HepG2 (cell line): Measurements from ENCODE around the gene ARTN. TPM values are rescaled to one million over a fixed set of nuclear protein-coding genes. Genes with fewer than 3 reads are reported as not detected.

Experiments used
- ATAC-seq: fragments of 200-7000 bp; cut with Tn5 transposase; 3 replicates; pipeline ENCODE4 v1.9.1; 2020; ENCODE audit warnings: mild to moderate bottlenecking, moderate library complexity
- BruUV-seq: library from RNA; stranded (reverse); fragments of 400-500 nt; replicated peaks from 2 replicates; lab custom pipeline; 2021; lab: Mats Ljungman, UMichigan
- CTCF ChIA-PET: fragments of 300-600 bp; formaldehyde crosslinking; extraction: SDS; loops from one replicate; lab custom pipeline; 2021; ENCODE audit warnings: low total read pairs, inconsistent platforms, low intra/inter-chr PET ratio; lab: Yijun Ruan, JAX
- POLR2A ChIA-PET: fragments of 350-600 bp; sonication (Branson Sonifier 250); formaldehyde crosslinking; loops from one replicate; lab custom pipeline; 2020; ENCODE audit warnings: antibody characterized with exemption, inconsistent platforms; lab: Yijun Ruan, JAX
- DNase-seq: peaks from one replicate; pipeline ENCODE4 v3.0.0-alpha.2; 2015; ENCODE audit warnings: low spot score
- FAIRE-seq: peaks from 3 replicates; lab custom pipeline; 2011; peaks lifted over from hg19 to GRCh38; lab: Jason Lieb, UNC
- H2AFZ ChIP-seq: one replicate; pipeline ENCODE4 v1.6.1; 2011; ENCODE audit warnings: low read length, inconsistent platforms
- H3K27ac ChIP-seq: fragments of 300-600 bp; 3 replicates; pipeline ENCODE4 v1.8.0; 2011; ENCODE audit warnings: mixed run types, mild to moderate bottlenecking, mixed read lengths, low read length, inconsistent platforms; ENCODE audit not compliant: insufficient read depth; ENCODE audit errors: extremely low read length
- H3K27me3 ChIP-seq, 2 experiments: fragments of 200-600 bp in 1 of 2; 2 replicates in 1 of 2; 3 replicates in 1 of 2; pipeline versions ENCODE4 v1.6.0 to v1.8.0; 2011; ENCODE audit warnings: low read length in 2 of 2, mild to moderate bottlenecking in 2 of 2, moderate library complexity in 2 of 2, inconsistent platforms in 1 of 2; ENCODE audit not compliant: insufficient read depth in 2 of 2, control insufficient read depth in 1 of 2
- H3K36me3 ChIP-seq, 2 experiments: fragments of 200-600 bp in 1 of 2; replicated peaks in 1 of 2; 2 replicates in 1 of 2; 3 replicates in 1 of 2; pipeline versions ENCODE4 v1.5.1 to v1.8.0; 2011; ENCODE audit warnings: low read length in 2 of 2, inconsistent platforms in 1 of 2; ENCODE audit not compliant: insufficient read depth in 2 of 2, control insufficient read depth in 1 of 2
- H3K4me1 ChIP-seq: 2 replicates; pipeline ENCODE4 v1.5.1; 2012; ENCODE audit warnings: low read length, inconsistent platforms; ENCODE audit not compliant: insufficient read depth
- H3K4me2 ChIP-seq: 2 replicates; pipeline ENCODE4 v1.6.0; 2011; ENCODE audit warnings: low read depth, low read length, inconsistent platforms
- H3K4me3 ChIP-seq, 3 experiments: fragments of 200-600 bp in 1 of 3; sonication (generic), shearing (Covaris generic) in 1 of 3; replicated peaks in 1 of 3; 2 replicates each; pipeline ENCODE4 v1.5.1; 2011 to 2016; ENCODE audit warnings: low read length in 3 of 3, inconsistent platforms in 2 of 3, low read depth in 2 of 3, mild to moderate bottlenecking in 2 of 3, control low read depth in 1 of 3, mixed read lengths in 1 of 3; ENCODE audit not compliant: insufficient read depth in 1 of 3
- H3K79me2 ChIP-seq: one replicate; pipeline ENCODE4 v1.6.1; 2011; ENCODE audit warnings: low read length, inconsistent platforms; ENCODE audit not compliant: insufficient read depth
- H3K9ac ChIP-seq: 2 replicates; pipeline ENCODE4 v1.6.0; 2011; ENCODE audit warnings: mild to moderate bottlenecking, low read depth, low read length, inconsistent platforms; ENCODE audit not compliant: insufficient read depth
- H3K9me3 ChIP-seq: 2 replicates; pipeline ENCODE4 v1.5.1; 2012; ENCODE audit warnings: mild to moderate bottlenecking, low read length
- H4K20me1 ChIP-seq: 2 replicates; pipeline ENCODE4 v1.6.0; 2011; ENCODE audit warnings: inconsistent platforms, mild to moderate bottlenecking, low read length, moderate library complexity; ENCODE audit not compliant: insufficient read depth
- BATF2 ChIP-seq: sonication (generic); formaldehyde crosslinking; IDR thresholded peaks from 2 replicates; pipeline ENCODE4 v1.8.0; 2022; ENCODE audit warnings: mild to moderate bottlenecking, missing genetic modification reagents, moderate library complexity
- MAF1 ChIP-seq: sonication (generic); formaldehyde crosslinking; IDR thresholded peaks from 2 replicates; pipeline ENCODE4 v1.5.0; 2020; ENCODE audit warnings: missing genetic modification reagents, borderline replicate concordance
- MTF2 ChIP-seq: sonication (generic); formaldehyde crosslinking; IDR thresholded peaks from 2 replicates; pipeline ENCODE4 v1.5.0; 2020; ENCODE audit warnings: missing genetic modification reagents, borderline replicate concordance
- NFIC ChIP-seq: IDR thresholded peaks from 2 replicates; pipeline ENCODE4 v1.6.1; 2012; ENCODE audit warnings: mild to moderate bottlenecking, low read length, inconsistent platforms
- NR2F6 ChIP-seq, 2 experiments: IDR thresholded peaks; 2 replicates each; pipeline ENCODE4 v1.6.1; 2016; ENCODE audit warnings: antibody characterized with exemption in 1 of 2, mild to moderate bottlenecking in 1 of 2
- SCMH1 ChIP-seq: sonication (generic); formaldehyde crosslinking; IDR thresholded peaks from 2 replicates; pipeline ENCODE4 v1.9.0; 2021; ENCODE audit warnings: missing genetic modification reagents, mild to moderate bottlenecking, borderline replicate concordance
- SIN3B ChIP-seq: fragments of 150-350 bp; IDR thresholded peaks from 2 replicates; pipeline ENCODE4 v1.6.1; 2014; ENCODE audit warnings: low read length
- SMAD3 ChIP-seq: sonication (generic); formaldehyde crosslinking; IDR thresholded peaks from 2 replicates; pipeline ENCODE4 v1.4.0; 2020; ENCODE audit warnings: missing genetic modification reagents
- SMYD3 ChIP-seq: sonication (generic); formaldehyde crosslinking; IDR thresholded peaks from 2 replicates; pipeline ENCODE4 v1.8.1; 2023; ENCODE audit warnings: mild to moderate bottlenecking, missing genetic modification reagents
- SRSF4 ChIP-seq: fragments of 200-400 bp; formaldehyde crosslinking; IDR thresholded peaks from one replicate; pipeline ENCODE4 v1.6.1; 2018; ENCODE audit warnings: mild to moderate bottlenecking, low read depth, low read length, moderate library complexity; ENCODE audit not compliant: poor library complexity, severe bottlenecking
- YEATS2 ChIP-seq: sonication (generic); formaldehyde crosslinking; IDR thresholded peaks from 2 replicates; pipeline ENCODE4 v1.4.0; 2020; ENCODE audit warnings: missing genetic modification reagents, borderline replicate concordance
- ZBTB26 ChIP-seq: IDR thresholded peaks from 2 replicates; pipeline ENCODE4 v1.6.1; 2016; ENCODE audit warnings: missing compliant biosample characterization, missing genetic modification reagents, borderline replicate concordance
- ZBTB3 ChIP-seq: sonication (generic); formaldehyde crosslinking; IDR thresholded peaks from 2 replicates; pipeline ENCODE4 v1.4.0; 2020; ENCODE audit warnings: low read depth, mild to moderate bottlenecking, moderate library complexity, missing genetic modification reagents, borderline replicate concordance
- ZFP36L2 ChIP-seq: sonication (generic); formaldehyde crosslinking; IDR thresholded peaks from 2 replicates; pipeline ENCODE4 v1.4.0; 2020; ENCODE audit warnings: missing genetic modification reagents
- ZNF484 ChIP-seq: sonication (generic); formaldehyde crosslinking; IDR thresholded peaks from 2 replicates; pipeline ENCODE4 v1.5.1; 2020; ENCODE audit warnings: mild to moderate bottlenecking, low read depth, missing genetic modification reagents, borderline replicate concordance
- ZSCAN20 ChIP-seq: sonication (generic); formaldehyde crosslinking; IDR thresholded peaks from 2 replicates; pipeline ENCODE4 v1.4.0; 2020; ENCODE audit warnings: missing genetic modification reagents, mild to moderate bottlenecking, borderline replicate concordance
- ZZZ3 ChIP-seq: sonication (generic); formaldehyde crosslinking; IDR thresholded peaks from 2 replicates; pipeline ENCODE4 v1.4.0; 2020; ENCODE audit warnings: missing genetic modification reagents, mild to moderate bottlenecking, borderline replicate concordance
- WGBS: methylation state at CpG from one replicate; pipeline ENCODE4 v1.1.6; 2017; ENCODE audit warnings: low lambda C conversion rate; 5-methylcytosine and 5-hydroxymethylcytosine counted together
- in situ Hi-C: cut with HindIII; loops from 2 replicates; pipeline ENCODE4 v1.10.0; 2017; ENCODE audit warnings: low pct_unique_long_range_greater_than_20kb; ENCODE audit not compliant: extremely low pct_ligation_motif_present
- intact Hi-C: fragments of 100-400 bp; cut with micrococcal nuclease; formaldehyde crosslinking; loops from one replicate; pipeline ENCODE4 v1.10.0; 2022; ENCODE audit not compliant: unreplicated experiment
- polyA plus RNA-seq, 8 experiments: library from polyadenylated mRNA; depleted of rRNA in 3 of 8; stranded (reverse) in 7 of 8; unstranded in 1 of 8; fragments of >200 nt; fragmentation: Illumina TruSeq in 4 of 8; extraction: Trizol in 4 of 8; gene quantifications; 2 replicates each; pipeline versions ENCODE4 v1.2.1 to v1.2.3, GENCODE V29; 2011 to 2016; ENCODE audit warnings: low read depth in 4 of 8, missing spikeins in 1 of 8, mixed read lengths in 1 of 8; ENCODE audit not compliant: insufficient read depth in 1 of 8
- total RNA-seq, 5 experiments: library from RNA; depleted of rRNA; stranded (reverse); fragments of >200 nt; fragmentation: Illumina TruSeq; extraction: Trizol; gene quantifications; 2 replicates each; pipeline ENCODE4 v1.2.3, GENCODE V29; 2016; ENCODE audit warnings: low read depth in 1 of 5
- TF ChIP-seq, protein P1 (sequence below): sonication (generic); formaldehyde crosslinking; IDR thresholded peaks from 2 replicates; pipeline ENCODE4 v1.5.0; 2020; ENCODE audit warnings: missing genetic modification reagents, mild to moderate bottlenecking, borderline replicate concordance
- TF ChIP-seq, protein P2 (sequence below): sonication (generic); IDR thresholded peaks from 2 replicates; pipeline ENCODE4 v1.6.1; 2016; ENCODE audit warnings: low read depth, borderline replicate concordance

The ARTN gene
- total and polyA plus RNA-seq, 2 of the 13 experiments (the other 11 are each of a cell fraction or from before 2014, with no cell fraction given): 0.11 to 0.62 TPM

- TF ChIP-seq ZZZ3 (CRISPR knock-in tag): no peak
These were observed 49.2 kb downstream of the ARTN start (continued) for GRCh38 chr1:43982808-43983207.

- ChIA-PET POLR2A (interaction anchor here (1.0 kb wide), 1 partner anchor 13 kb away, joined by 3 read pairs; the partner anchor contains the start of gene DPH2), CTCF (no interaction called here)
- 0 out of 2 replicates have a peak overlapping the region, but pooled peaks have one; percentile 3 for H3K4me2 ChIP-seq
- in situ Hi-C loops (no loop called here), intact Hi-C loops (no loop called here)
- H3K4me1 ChIP-seq: peaks cover 73% of the 10 kb centered on the region
- H3K9me3 ChIP-seq: no peaks in the 10 kb centered on the region
- H3K36me3 ChIP-seq: peaks cover 17 to 38% of the 10 kb centered on the region in 2 experiments; a peak in 4 of 5 replicates
- TF ChIP-seq SMAD3 (CRISPR knock-in tag): no peak
- no peak for TF ChIP-seq ZSCAN20 (CRISPR knock-in tag)
- no peak for TF ChIP-seq YEATS2
- no peak for TF ChIP-seq ZBTB26 (CRISPR knock-in tag)
- TF ChIP-seq SMYD3 (CRISPR knock-in tag): no peak
- TF ChIP-seq, protein P1, sequence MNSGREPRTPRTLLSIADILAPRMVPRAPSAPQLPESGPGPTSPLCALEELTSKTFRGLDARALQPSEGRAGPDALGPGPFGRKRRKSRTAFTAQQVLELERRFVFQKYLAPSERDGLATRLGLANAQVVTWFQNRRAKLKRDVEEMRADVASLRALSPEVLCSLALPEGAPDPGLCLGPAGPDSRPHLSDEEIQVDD (CRISPR knock-in tag): no peak
- TF ChIP-seq BATF2 (CRISPR knock-in tag): no peak
- TF ChIP-seq NFIC: no peak
- TF ChIP-seq ZNF484: no peak
- TF ChIP-seq SRSF4: no peak
- TF ChIP-seq MAF1 (CRISPR knock-in tag): no peak
- no peak for TF ChIP-seq SCMH1 (CRISPR knock-in tag)
- TF ChIP-seq ZBTB3: no peak
- TF ChIP-seq NR2F6 (IDR thresholded peaks at IDR 0.05): no peak
- no peak for TF ChIP-seq NR2F6 (CRISPR knock-in tag; IDR thresholded peaks at IDR 0.05)
- no peak for TF ChIP-seq SIN3B
- TF ChIP-seq, protein P2, sequence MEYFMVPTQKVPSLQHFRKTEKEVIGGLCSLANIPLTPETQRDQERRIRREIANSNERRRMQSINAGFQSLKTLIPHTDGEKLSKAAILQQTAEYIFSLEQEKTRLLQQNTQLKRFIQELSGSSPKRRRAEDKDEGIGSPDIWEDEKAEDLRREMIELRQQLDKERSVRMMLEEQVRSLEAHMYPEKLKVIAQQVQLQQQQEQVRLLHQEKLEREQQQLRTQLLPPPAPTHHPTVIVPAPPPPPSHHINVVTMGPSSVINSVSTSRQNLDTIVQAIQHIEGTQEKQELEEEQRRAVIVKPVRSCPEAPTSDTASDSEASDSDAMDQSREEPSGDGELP: no peak
- TF ChIP-seq MTF2: no peak
- TF ChIP-seq ZFP36L2 (CRISPR knock-in tag): no peak
- no peak overlapping the region for H2AFZ ChIP-seq
- no peak overlapping the region for H3K9ac ChIP-seq
- peaks cover 30% of the 10 kb centered on the region for H3K79me2 ChIP-seq
- no peak overlapping the region for H3K4me3 ChIP-seq
- BruUV-seq: no TSS peak
- no peaks in the 10 kb centered on the region for H4K20me1 ChIP-seq
- no peaks in the 10 kb centered on the region for H3K27me3 ChIP-seq
- 91% methylated on average over 12 of the region's 12 CpGs for WGBS
- FAIRE-seq (no peak), DNase-seq (no peak), ATAC-seq (no peak)
- H3K27ac ChIP-seq: no peak overlapping the region
These were observed 49.8 kb downstream of the ARTN start for GRCh38 chr1:43983253-43983899.
